ENCODE data around the gene TST. TPM values are rescaled to one million over a fixed set of nuclear protein-coding genes. Genes with fewer than 3 reads are reported as not detected.

TST gene
- total and polyA plus RNA-seq, 7 donors, result 29.1 to 1,038 (median 31.4) TPM

GRCh38 chr22:37009490-37009889, 9.8 kb downstream of the TST start:
- intact Hi-C loops (cut with DNase I), result no loop called here
- Histone ChIP-seq H3K4me3 (no peak overlapping the region), H3K36me3 (no peaks in the 10 kb centered on the region), H3K4me1 (peaks cover 0 to 7% (median 3%) of the 10 kb centered on the region in 4 donors), H3K9me3 (no peaks in the 10 kb centered on the region), H3K27ac (no peak overlapping the region), H3K27me3 (no peaks in the 10 kb centered on the region)
- no peak for TF ChIP-seq POLR2A (IDR thresholded peaks at IDR 0.05)
- no peak for TF ChIP-seq CTCF (IDR thresholded peaks at IDR 0.05)
- TF ChIP-seq POLR2AphosphoS5 (IDR thresholded peaks at IDR 0.05), result no peak
- no peak for TF ChIP-seq EP300 (IDR thresholded peaks at IDR 0.05)
- no peak for DNase-seq
- 81 to 84% methylated on average over 2 of the region's 2 CpGs for WGBS, 2 donors

- intact Hi-C loops (cut with DNase I), result no loop called here
- H3K27ac ChIP-seq, result no peak overlapping the region
- no peaks in the 10 kb centered on the region for H3K9me3 ChIP-seq
- H3K36me3 ChIP-seq, result no peaks in the 10 kb centered on the region
- no peak for TF ChIP-seq POLR2AphosphoS5 (IDR thresholded peaks at IDR 0.05)
- no peak for TF ChIP-seq POLR2A (IDR thresholded peaks at IDR 0.05)
- TF ChIP-seq EP300 (IDR thresholded peaks at IDR 0.05), result no peak
- TF ChIP-seq CTCF (IDR thresholded peaks at IDR 0.05), result no peak
- 51 to 77% methylated on average over 2 of the region's 2 CpGs for WGBS, 2 donors
- DNase-seq, result no peak
- H3K4me1 ChIP-seq, result peaks cover 0 to 7% (median 3%) of the 10 kb centered on the region in 4 donors
- peaks cover 0 to 3% (median 0%) of the 10 kb centered on the region in 3 donors for H3K27me3 ChIP-seq
- H3K4me3 ChIP-seq, result no peak overlapping the region
Measured at GRCh38 chr22:37008365-37008764, 10.9 kb downstream of the TST start.

GRCh38 chr22:37007651-37008050, 11.6 kb downstream of the TST start:
- Histone ChIP-seq H3K36me3 (no peaks in the 10 kb centered on the region), H3K27me3 (peaks cover 0 to 10% (median 0%) of the 10 kb centered on the region in 3 donors), H3K4me3 (no peak overlapping the region), H3K9me3 (no peaks in the 10 kb centered on the region), H3K27ac (no peak overlapping the region), H3K4me1 (peaks cover 0 to 7% (median 3%) of the 10 kb centered on the region in 4 donors)
- intact Hi-C loops (cut with DNase I), result no loop called here
- no peak for DNase-seq
- WGBS, 2 donors, result 24 to 63% methylated on average over 2 of the region's 2 CpGs
- TF ChIP-seq EP300 (IDR thresholded peaks at IDR 0.05), result no peak
- no peak for TF ChIP-seq POLR2AphosphoS5 (IDR thresholded peaks at IDR 0.05)
- TF ChIP-seq POLR2A (IDR thresholded peaks at IDR 0.05), result no peak
- no peak for TF ChIP-seq CTCF (IDR thresholded peaks at IDR 0.05)

GRCh38 chr22:37002633-37003032, 16.6 kb downstream of the TST start:
- TF ChIP-seq POLR2AphosphoS5 (IDR thresholded peaks at IDR 0.05) (no peak), POLR2A (IDR thresholded peaks at IDR 0.05) (no peak)
- Histone ChIP-seq H3K9me3 (no peaks in the 10 kb centered on the region), H3K36me3 (no peaks in the 10 kb centered on the region), H3K4me1 (no peaks in the 10 kb centered on the region), H3K27me3 (peaks cover 0 to 11% (median 0%) of the 10 kb centered on the region in 3 donors), H3K27ac (no peak overlapping the region), H3K4me3 (no peak overlapping the region)
- no peak for DNase-seq
- 88 to 90% methylated on average over 7 of the region's 7 CpGs for WGBS, 2 donors
- intact Hi-C loops (cut with DNase I), result no loop called here

GRCh38 chr22:37001826-37002225, 17.4 kb downstream of the TST start:
- no peaks in the 10 kb centered on the region for H3K4me1 ChIP-seq
- TF ChIP-seq EP300 (IDR thresholded peaks at IDR 0.05), result no peak
- no peak for TF ChIP-seq CTCF (IDR thresholded peaks at IDR 0.05)
- no peak for TF ChIP-seq POLR2A (IDR thresholded peaks at IDR 0.05)
- peaks cover 0 to 11% (median 0%) of the 10 kb centered on the region in 3 donors for H3K27me3 ChIP-seq
- H3K9me3 ChIP-seq, result no peaks in the 10 kb centered on the region
- no peak overlapping the region for H3K27ac ChIP-seq
- DNase-seq, result no peak
- intact Hi-C loops (cut with DNase I), result no loop called here
- 86 to 90% methylated on average over 12 of the region's 12 CpGs for WGBS, 2 donors
- H3K4me3 ChIP-seq, result no peak overlapping the region
- no peaks in the 10 kb centered on the region for H3K36me3 ChIP-seq
